Activated T-cell treated with anti-CD3 and anti-CD28 coated beads for 48 hours (primary cell): ENCODE measurements around the gene AIRE.
"Not testable (repeated sequence)": the region's sequence is repeated elsewhere in the genome, so short reads cannot be mapped to it uniquely, and the experiment has no call there.

ENCODE experiments used
- DNase-seq: peaks from one replicate; pipeline ENCODE4 v3.0.0-alpha.2; 2020; ENCODE audit warnings: low read depth

AIRE gene

GRCh38 chr21:44337941-44338895 is 52.5 kb downstream of the AIRE start:
- peak; percentile 13 for DNase-seq

DNA sequence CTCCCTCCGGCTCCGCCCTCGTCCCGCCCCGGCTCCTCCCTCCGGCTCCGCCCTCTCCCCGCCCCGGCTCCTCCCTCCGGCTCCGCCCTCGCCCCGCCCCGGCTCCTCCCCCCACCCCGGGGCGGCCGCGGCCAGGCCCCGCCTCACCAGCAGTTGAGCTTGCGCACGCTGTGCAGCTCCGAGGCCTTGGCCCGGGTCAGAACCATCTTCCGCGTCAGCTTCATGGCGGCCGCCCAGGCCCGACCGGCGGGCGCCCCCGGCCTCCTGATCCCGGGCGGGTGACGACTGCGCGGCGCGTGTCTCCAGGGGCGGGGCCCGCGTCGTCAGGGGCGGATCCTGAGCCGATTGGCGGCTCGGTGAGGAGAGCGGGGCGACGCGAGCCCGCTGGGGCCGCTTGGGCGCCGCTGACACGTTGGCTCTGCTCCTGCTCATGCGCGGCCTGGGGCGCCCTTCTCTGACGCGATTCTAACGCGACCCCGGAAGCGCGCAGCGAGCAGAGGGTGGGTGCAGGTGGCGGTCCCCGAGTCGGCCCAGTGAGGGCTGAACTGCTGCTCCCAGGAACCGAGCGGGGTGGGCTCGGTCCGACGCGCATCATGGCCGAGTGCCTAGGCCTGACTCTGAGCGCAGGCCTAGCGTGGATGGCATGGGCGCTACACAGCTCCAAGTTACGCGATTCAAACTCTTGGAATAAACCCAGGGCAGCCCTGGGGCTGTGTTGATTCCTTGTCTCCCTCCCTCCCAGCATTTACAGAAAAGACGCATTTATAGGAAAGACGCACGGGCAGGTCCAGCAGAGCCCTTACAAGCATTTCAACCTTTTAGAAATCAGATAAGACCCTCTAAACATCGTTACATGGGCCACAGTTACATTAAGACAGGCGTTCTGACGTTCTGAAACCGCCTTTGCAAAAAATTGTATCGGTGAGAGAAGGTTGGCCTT is 53.6 kb downstream of the AIRE start, which contains the start of gene CFAP410:
TSS of gene CFAP410 (minus strand) at position 420 of the 940 bp plus-strand sequence. CDS start at position 224, 196 bp downstream.
- peak; percentile 95 for DNase-seq

GRCh38 chr21:44341726-44342458 is 56.2 kb downstream of the AIRE start:
- DNase-seq = not testable (repeated sequence)

GRCh38 chr21:44342981-44343380 is 57.3 kb downstream of the AIRE start:
- DNase-seq = not testable (repeated sequence)

GRCh38 chr21:44344541-44345183 is 59.0 kb downstream of the AIRE start:
- no peak for DNase-seq

DNA sequence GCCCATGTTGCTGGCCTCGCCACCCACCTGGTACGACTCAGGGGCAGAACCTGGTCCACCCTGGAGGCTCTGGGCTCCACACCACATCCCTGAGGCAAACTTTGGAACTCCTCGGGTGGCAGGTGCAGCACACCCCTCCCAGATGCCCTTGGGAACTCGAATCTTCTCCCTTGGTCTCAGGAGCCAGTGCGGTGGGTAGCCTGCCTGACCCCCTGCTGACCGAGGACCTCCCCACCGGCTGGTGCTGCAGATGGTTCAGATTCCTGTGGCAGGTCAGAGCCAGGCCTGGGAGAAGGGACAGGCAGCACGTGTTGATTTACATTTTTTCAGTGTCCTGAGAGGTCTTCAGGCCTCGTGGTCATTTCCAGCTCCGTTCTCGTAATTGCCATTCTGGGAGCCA is 59.8 kb downstream of the AIRE start:
- DNase-seq = no peak

DNA sequence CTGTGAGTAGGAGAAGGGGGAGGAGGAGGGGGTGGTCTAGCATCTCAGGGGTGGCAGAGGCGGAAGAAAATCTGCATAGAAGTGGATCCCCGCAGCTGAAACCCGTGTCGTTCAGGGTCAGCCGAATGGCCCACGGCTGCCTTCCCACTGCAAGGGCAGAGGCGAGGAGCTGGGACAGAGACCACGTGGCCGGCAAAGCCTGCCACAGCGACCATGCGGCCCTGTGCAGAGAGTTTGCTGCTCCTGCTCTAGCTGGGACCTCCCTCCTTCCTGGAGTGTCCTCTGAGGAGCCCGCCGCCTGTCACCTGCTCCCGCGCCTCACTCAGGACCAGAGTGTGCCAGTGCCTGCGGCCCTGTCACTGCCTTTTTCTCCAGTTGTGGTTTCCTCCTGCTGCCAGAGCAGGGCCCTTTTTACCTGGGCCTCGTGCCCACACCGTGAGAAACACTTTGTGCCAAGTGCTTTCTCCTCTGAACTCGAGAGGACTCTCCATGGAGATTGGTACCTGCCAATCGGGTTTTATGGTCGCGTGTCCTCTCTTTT is 62.3 kb downstream of the AIRE start:
- DNase-seq = no peak
